ENCODE measurements around the gene GMEB1.
A peak's percentile ranks its signal among the peaks of the same experiment; 100 is the strongest.
"Not testable (repeated sequence)": the region's sequence is repeated elsewhere in the genome, so short reads cannot be mapped to it uniquely, and the experiment has no call there.

Gene GMEB1, protein sequence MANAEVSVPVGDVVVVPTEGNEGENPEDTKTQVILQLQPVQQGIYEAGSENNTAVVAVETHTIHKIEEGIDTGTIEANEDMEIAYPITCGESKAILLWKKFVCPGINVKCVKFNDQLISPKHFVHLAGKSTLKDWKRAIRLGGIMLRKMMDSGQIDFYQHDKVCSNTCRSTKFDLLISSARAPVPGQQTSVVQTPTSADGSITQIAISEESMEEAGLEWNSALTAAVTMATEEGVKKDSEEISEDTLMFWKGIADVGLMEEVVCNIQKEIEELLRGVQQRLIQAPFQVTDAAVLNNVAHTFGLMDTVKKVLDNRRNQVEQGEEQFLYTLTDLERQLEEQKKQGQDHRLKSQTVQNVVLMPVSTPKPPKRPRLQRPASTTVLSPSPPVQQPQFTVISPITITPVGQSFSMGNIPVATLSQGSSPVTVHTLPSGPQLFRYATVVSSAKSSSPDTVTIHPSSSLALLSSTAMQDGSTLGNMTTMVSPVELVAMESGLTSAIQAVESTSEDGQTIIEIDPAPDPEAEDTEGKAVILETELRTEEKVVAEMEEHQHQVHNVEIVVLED

DNA sequence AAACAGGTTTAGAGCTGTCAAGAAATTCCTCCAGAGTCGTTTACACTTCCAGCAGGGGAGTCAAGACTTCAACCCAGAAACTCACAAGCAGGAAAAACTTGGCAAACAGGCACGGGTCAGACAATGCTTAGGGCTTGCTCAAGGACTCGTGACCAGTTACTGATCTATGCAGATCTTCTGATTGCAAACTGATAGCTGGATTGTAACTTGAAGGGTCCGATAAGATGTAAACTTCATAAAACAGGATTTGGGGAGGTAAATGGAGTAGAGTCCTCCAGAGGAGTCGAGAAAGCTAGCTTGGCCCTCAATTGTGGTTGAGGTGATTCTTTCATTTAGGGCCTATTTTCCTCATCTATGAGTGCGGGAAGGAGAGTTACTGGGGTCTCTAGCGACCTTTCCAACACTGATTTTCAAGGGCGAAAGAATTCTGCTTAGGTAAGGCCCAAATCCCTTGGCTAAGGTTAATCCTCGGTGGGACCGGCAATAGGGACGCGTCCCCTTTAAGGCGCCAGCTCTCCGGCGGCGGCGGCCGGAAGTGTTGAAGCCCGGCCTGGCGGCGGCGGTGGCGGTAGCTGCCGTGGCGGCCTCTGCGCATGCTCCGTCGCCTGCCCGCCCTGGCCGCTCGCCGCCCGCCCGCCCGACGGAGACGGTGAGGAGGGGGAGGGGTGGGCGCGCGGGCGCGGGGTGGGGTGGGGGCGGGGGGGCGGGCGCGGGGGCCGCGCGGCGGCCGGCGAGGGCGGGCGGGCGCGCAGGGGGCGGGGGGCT, at the start of gene GMEB1:
TSS of gene GMEB1 (plus strand) at position 594 of the 765 bp plus-strand sequence. CDS start 14,829 bp downstream, outside the sequence.
- DNase-seq (ENCODE audit: low read depth in 1 of 2, low spot score in 1 of 2), result peak; percentile 75 to 77

DNA sequence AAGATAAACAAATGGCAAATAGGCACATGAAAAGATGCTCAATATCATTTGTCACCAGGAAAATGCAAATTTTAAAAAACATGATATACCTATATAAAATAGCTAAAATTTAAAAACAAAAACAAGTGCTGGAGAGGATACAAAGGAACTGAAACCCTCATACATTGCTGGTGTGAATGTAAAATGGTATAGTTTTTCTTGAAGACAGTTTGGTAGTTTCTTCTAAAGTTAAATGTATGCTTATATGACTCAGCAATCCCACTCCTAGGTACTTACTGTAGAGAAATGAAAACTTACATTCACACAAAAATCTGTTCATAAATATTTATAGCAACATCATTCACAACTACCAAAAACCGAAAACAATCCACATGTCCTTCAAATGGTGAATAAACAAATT, 36.9 kb upstream of the GMEB1 start:
- no peak for DNase-seq (ENCODE audit: low read depth in 1 of 2, low spot score in 1 of 2)

DNA sequence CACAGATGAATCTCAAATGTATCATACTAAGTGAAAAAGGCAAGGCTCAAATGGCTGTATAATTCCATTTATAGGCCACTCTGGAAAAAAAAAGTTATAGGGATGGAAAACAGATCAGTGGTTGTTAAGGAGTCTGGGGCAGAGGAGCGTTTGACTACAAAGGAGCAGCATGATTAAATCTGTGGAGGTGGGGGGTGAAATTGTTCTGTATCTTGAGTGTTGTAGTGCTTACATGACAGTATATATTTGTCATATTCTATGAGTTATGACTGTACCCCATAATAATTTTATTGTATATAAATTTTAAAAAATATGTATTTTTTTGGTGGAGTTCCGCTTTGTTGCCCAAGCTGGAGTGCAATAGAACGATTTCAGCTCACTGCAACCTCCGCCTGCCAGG, 36.0 kb upstream of the GMEB1 start:
- no peak for DNase-seq (ENCODE audit: low read depth in 1 of 2, low spot score in 1 of 2)

DNA sequence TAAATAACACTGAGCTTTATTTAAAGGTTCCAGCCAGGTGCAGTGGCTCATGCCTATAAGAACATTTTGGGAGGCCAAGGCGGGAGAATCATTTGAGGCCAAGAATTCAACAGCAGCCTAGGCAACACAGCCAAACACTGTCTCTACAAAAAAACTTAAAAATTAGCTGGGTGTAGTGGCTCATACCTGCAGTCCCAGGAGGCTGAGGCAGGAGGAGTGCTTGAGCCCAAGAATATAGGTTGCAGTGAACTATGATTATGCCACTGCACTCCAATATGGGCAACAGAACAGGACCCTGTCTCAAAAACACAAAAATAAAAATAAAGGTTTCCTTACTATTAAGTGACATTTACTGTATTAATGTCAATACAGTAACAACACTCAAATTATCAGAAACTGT, 27.8 kb upstream of the GMEB1 start:
- DNase-seq (ENCODE audit: low read depth in 1 of 2, low spot score in 1 of 2), result no peak

DNA sequence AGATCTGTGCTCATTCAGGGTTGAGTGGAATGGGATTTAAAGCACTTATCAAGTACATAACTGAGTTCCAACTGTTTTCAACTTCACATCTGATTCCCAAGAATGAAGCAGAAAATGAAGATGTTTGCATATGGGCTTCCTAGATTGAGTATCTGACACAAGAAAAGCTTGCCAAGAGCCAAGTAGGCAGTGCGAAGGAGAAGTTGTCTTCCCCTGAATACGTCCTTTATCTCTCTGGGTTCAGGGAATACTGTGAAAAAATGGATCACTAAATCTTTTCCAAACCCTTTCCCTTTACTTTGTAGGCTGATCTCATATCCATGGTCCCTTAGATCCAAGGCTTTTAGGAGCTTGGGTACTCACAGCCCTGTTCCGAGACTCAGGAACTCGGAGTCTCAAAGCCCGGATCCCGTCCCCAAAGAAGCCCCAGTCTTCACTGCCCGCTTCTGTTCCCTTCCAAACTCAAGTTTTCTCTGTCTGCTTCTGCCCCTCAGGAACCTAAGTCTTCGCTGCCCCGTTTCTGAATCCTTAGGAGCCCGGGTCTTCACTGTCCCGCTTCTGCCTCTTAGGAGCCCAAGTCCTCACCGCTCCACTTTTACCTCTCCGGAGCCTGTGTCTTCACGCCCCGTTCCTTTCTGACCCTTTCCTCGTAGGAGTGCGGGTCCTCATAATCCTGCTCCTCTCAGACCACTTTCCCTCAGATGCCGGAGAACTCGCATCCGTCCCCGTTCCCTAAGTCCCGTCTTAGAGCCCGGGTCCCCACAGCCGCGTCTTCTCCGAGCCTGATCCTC, 26.3 kb upstream of the GMEB1 start:
- DNase-seq (ENCODE audit: low read depth in 1 of 2, low spot score in 1 of 2), result no peak

DNA sequence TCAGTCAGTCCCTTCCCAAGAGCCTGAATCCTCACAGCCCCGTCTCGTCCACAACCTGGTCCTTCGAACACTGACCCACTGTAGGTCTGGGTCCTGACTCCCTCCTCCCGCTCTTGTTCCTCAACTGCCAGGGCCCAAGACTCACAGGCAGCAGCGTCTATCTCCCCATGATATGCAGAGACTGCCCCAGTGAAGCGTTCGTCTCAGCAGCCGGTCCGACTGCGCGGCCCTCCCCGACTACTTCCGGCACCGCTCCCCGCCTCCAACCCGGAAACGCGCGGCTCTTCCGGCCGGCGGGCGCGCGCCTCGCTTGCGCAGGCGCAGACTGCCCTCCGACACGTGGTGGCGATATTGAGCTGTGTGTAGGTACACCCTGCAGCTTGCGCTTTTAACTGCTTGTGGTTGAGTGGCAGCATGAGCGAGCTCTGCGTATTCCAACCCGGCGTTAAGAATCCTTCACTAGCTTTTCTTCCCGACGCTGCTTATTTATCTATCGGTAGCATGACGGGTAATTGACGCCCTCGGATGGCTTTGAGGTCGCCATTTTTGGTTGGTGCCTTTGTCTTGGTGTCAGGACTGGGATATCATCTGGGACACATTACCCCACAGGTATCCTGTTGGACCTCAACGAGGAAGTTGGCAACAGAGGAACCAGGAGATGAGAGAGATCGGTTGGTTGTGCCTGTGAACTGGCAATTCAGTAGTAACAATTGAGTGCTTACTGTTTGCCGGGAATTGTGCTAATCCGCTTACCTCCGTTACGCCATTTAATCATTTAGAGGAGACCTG, 25.5 kb upstream of the GMEB1 start, which contains the start of gene TAF12:
TSS of gene TAF12 (minus strand) at position 221 of the 789 bp plus-strand sequence. CDS start 20,986 bp downstream, outside the sequence.
- DNase-seq (ENCODE audit: low read depth in 1 of 2, low spot score in 1 of 2), result peak; percentile 87 to 93

DNA sequence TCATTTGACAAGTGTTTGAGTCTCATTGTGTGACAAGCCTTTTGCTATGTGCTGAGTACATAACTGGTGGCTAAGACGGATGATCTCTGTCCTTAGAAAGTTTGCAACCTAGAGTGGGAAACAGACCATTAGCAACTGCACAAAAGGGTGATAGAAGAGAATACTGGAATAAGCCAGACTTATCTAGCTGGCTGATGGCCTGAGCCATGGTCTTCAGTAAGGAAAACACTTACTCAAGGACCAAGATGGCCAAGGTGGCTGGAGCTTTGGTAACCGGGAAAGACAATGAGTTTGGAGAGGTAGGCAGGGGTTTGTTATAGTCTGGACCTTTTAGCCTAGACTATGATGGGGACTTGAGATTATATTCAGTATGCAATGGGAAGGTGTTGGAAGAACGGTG, 24.1 kb upstream of the GMEB1 start:
- DNase-seq (ENCODE audit: low read depth in 1 of 2, low spot score in 1 of 2), result no peak

DNA sequence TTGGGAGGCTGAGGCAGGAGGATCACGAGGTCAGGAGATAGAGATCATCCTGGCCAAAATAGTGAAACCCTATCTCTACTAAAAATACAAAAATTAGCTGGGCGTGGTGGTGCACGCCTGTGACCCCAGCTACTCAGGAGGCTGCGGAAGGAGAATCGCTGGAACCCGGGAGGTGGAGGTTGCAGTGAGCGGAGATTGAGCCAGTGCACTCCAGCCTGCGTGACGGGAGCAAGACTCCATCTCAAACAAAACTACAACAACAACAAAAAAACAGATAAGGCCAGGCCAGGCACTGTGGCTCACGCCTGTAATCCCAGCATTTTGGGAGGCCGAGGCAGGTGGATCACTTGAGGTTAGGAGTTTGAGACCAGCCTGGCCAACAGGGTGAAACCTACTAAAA, 23.2 kb upstream of the GMEB1 start:
- DNase-seq (ENCODE audit: low read depth in 1 of 2, low spot score in 1 of 2), result not testable (repeated sequence)

DNA sequence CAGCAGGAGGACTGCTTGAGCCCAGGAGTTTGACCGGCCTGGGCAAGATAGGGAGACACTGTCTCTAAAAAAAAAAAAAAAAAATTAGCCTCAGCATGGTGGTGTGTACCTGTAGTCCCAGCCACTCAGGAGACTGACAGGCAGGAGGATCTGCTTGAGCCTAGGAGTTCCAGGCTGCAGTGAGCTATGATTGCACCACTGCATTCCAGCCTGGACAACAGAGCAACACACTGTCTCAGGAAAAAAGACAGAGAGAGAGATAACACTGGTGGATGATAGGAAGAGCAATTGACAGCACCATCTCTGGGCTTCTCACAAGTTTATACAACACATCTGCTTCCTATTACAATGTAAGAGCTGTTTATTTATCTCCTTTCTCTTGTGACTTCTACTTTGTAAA, 22.5 kb upstream of the GMEB1 start:
- DNase-seq (ENCODE audit: low read depth in 1 of 2, low spot score in 1 of 2), result no peak

DNA sequence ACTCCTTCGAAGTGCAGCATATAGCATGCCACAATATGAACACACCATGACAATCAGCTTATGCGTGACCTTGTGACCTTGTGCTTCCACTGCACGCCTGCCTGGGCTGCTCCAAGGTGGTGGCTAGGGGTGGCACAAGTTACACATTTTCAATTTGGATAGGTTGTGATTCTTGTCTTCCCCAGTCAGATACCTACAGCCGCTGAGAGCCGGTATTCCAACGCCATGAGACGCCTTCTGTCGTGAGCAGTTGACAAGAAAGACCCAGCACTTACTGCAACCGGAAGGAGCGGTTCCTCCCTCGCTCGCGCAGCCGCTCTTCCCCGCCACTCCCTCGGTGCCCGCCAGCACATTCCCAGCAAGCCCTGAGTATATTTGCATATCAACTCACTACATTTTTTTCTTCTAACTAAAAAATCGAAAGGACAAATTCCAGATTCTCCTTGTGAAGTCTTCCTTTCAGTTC, 20.5 kb upstream of the GMEB1 start:
- peak; percentile 73 to 76 for DNase-seq (ENCODE audit: low read depth in 1 of 2, low spot score in 1 of 2)

DNA sequence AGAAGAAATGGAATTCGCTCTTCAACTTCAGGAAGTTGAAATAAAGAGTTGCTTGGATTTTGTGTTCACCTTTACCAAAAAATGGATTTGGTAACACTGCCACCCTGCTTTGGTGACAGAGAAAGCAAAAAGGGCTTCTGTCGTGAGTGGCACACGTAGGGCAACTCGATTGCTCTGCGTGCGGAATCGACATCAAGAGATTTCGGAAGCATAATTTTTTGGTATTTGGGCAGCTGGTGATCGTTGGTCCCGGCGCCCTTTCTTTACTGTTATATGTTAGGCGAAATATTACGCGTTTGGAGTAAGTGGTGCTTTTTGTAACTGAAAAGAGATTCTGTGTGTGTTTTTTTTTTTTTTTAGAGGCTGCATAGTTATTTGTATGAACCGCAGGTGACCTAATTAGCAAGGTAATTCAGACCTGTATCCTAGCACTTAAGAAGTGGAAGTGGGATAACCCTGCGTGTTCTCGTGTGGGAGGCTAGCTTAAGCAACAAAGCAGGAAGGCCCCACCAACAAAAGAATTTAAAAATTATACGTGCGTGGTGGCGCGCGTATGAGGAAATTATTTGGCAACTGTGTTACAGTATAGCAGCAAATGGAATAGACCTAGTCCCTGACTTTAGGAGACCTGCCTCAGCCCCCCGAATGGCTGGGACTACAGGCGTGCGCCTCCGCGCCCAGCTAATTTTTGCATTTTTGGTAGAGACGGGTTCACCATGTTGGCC, 19.9 kb upstream of the GMEB1 start, which contains the start of gene RNU11:
TSS of gene RNU11 (plus strand) at position 127 of the 725 bp plus-strand sequence.
- peak; percentile 72 to 76 for DNase-seq (ENCODE audit: low read depth in 1 of 2, low spot score in 1 of 2)

DNA sequence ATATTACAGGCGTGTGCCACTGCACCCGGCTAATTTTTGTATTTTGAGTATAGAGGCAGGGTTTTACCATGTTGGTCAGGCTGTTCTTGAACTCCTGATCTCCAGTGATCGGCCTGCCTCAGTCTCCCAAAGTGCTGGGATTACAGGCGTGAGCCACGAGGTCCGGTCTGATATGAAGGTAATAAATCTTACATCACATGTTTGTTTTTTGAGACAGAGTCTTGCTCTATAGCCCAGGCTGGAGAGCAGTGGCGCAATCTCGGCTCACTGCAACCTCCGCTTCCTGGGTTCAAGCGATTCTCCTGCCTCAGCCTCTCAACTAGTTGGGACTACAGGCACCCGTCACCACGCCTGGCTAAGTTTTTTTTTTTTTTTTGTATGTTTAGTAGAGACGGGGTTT, 15.5 kb upstream of the GMEB1 start:
- DNase-seq (ENCODE audit: low read depth in 1 of 2, low spot score in 1 of 2), result not testable (repeated sequence)

DNA sequence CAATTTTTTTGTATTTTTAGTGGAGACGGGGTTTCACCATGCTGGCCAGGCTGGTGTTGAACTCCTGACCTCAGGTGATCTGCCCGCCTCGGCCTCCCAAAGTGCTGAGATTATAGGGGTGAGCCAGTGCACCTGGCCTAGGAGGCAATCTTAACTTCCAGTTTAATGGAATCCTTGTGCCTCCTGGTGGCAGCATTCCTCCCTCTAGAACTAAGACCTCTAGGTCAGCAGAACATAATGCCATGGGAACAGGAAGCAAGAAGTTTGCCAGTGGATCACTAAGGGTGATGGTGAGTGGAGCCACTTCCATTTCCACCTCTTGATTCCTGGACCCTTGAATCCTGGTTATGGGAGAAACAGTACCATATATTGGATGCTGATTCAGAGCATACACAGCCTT, 14.7 kb upstream of the GMEB1 start:
- not testable (repeated sequence) for DNase-seq (ENCODE audit: low read depth in 1 of 2, low spot score in 1 of 2)

DNA sequence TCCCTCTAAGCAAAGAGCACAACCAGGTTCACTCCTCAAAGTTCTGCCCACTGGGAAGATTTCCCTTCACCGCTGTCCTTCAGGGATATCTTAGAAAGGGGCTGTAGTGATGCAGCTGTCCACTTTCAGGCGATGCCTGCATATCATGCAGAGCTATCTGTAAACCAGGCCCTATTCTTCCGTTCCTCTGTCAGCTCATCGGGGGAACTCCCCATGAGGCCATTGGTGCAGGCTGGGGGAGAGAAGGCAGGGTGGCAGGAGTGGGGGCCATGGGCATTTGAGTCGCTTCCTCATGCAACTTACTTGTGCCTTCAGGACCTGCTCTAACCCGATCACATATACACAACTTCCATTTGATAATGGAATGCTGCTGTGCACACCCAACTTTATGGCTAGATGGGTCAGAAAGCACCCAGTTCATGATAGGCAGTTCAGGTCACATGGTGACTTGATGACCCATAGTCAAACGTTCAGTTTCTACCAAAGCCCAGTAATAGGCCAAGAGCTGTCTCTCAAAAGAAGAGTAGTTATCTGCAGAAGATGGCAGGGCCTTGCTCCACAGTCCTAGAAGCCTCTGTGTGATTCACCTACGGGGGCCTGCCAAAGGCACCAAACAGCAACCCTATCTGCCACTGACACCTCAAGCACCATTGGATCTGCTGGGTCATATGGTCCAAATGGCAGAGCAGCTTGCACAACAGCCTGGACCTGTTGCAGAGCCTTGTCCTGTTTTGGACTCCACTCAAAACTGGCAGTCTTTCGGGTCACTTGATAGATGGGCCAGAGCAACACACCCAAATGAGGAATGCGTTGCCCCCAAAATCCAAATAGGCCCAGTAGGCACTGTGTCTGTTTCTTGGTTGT, 12.9 kb upstream of the GMEB1 start:
- DNase-seq (ENCODE audit: low read depth in 1 of 2, low spot score in 1 of 2), result not testable (repeated sequence)

DNA sequence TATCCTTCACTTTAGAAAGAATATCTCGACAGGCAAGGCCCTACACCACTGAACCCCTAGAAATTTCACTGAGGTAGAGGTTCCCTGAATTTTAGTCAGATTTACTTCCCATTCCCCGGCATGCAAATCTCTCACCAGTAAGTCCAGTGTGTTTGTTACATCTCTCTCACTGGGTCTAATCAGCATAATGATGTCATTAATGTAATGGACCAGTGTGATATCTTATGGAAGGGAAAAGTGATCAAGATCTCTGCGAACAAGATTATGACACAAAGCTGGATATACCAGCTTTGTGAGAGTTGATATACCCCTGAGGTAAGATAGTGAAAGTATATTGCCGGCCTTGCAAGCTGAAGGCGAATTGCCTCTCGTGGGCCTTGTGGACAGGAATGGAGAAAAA, 12.2 kb upstream of the GMEB1 start:
- DNase-seq (ENCODE audit: low read depth in 1 of 2, low spot score in 1 of 2), result no peak

DNA sequence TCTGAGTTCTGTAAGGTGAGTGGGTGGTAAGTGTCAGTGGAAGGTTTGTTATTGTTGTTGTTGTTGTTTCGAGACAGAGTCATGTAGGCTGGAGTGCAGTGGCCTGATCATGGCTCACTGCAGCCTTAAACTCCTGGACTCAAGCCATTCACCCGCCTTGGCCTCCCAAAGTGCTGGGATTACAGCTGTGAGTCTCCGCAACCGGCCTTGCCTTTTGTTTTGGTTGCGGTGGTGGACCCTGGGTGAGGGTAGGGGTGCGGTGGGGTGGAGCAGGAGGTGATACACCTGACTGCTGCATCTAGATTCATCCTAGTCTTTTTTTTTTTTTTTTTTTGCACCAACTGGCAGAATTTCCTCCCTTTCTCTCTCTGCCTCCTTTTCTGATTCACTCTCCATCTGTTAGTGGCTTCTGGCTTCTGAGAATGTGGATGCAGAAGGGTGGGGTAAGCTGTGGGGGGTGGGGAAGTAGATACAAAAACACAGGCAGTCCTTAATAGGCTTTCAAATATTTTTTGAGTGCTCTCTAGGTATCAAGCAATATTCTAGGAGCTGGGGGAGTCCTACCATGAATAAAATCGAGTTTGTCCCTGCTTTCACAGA, 4.6 kb upstream of the GMEB1 start:
- DNase-seq (ENCODE audit: low read depth in 1 of 2, low spot score in 1 of 2), result no peak

DNA sequence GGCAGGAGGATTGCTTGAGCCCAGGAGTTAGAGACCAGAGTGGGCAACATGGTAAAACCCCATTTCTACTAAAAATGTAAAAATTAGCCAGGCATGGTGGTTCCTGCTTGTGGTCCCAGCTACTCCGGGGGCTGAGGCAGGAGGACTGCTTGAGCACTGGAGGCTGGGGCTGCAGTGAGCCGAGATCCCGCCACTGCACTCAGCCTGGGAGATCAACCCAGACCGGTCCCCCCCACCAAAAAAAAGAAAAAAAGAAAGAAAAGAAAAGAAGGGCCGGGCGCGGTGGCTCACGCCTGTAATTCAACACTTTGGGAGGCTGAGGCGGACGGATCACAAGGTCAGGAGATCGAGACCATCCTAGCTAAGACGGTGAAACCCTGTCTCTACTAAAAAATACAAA, 1.8 kb upstream of the GMEB1 start:
- DNase-seq (ENCODE audit: low read depth in 1 of 2, low spot score in 1 of 2), result no peak
